Natural killer cell (primary cell): Measurements from ENCODE around the gene JUN. TPM values are rescaled to one million over a fixed set of nuclear protein-coding genes. Genes with fewer than 3 reads are reported as not detected.

Experiments
- ATAC-seq, 3 donors: fragments of 150-1000 bp in 2 of 3; fragments of 200-7000 bp in 1 of 3; cut with Tn5 transposase; 1 replicate in 1 of 3; 2 replicates in 2 of 3; pipeline ENCODE4 v1.10.0; 2021; ENCODE audit warnings: mild to moderate bottlenecking in 2 of 3, moderate library complexity in 2 of 3
- DNase-seq, 2 donors: peaks; one replicate each; pipeline versions ENCODE4 v3.0.0 to v3.0.0-alpha.2; 2013 to 2021; ENCODE audit warnings: mixed read lengths in 1 of 2
- H3K27ac ChIP-seq: one replicate; pipeline ENCODE4 v1.5.1; 2013; ENCODE audit warnings: mild to moderate bottlenecking, low read length
- H3K27me3 ChIP-seq: one replicate; pipeline ENCODE4 v1.6.1; 2013; ENCODE audit warnings: low read length; ENCODE audit not compliant: control insufficient read depth, insufficient read depth
- H3K36me3 ChIP-seq: one replicate; pipeline ENCODE4 v1.6.1; 2013; ENCODE audit warnings: low read length; ENCODE audit not compliant: control insufficient read depth, insufficient read depth
- H3K4me1 ChIP-seq: one replicate; pipeline ENCODE4 v1.6.1; 2013; ENCODE audit warnings: low read length; ENCODE audit not compliant: control insufficient read depth, insufficient read depth
- H3K4me3 ChIP-seq: one replicate; pipeline ENCODE4 v1.5.1; 2013; ENCODE audit warnings: low read length
- H3K9me3 ChIP-seq: one replicate; pipeline ENCODE4 v1.6.1; 2013; ENCODE audit warnings: low read length; ENCODE audit not compliant: control insufficient read depth, insufficient read depth
- H3K27ac Mint-ChIP-seq, 2 donors: one replicate each; pipeline ENCODE4 v1.8.0; 2022; ENCODE audit warnings: mild to moderate bottlenecking in 2 of 2, mixed read lengths in 2 of 2, moderate library complexity in 1 of 2
- H3K27me3 Mint-ChIP-seq, 2 donors: one replicate each; pipeline ENCODE4 v1.8.0; 2022; ENCODE audit warnings: low read depth in 2 of 2, mixed read lengths in 2 of 2
- H3K36me3 Mint-ChIP-seq: one replicate; pipeline ENCODE4 v1.8.0; 2022; ENCODE audit warnings: mixed read lengths
- H3K4me1 Mint-ChIP-seq, 2 donors: one replicate each; pipeline ENCODE4 v1.8.0; 2022; ENCODE audit warnings: mixed read lengths in 2 of 2
- H3K4me3 Mint-ChIP-seq: one replicate; pipeline ENCODE4 v1.8.0; 2022; ENCODE audit warnings: mild to moderate bottlenecking, moderate library complexity, mixed read lengths
- H3K9me3 Mint-ChIP-seq, 2 donors: one replicate each; pipeline ENCODE4 v1.8.0; 2022; ENCODE audit warnings: mixed read lengths in 2 of 2
- WGBS: methylation state at CpG from one replicate; pipeline ENCODE4 v1.1.7; 2013; ENCODE audit warnings: missing lambda C conversion rate; ENCODE audit not compliant: insufficient coverage; 5-methylcytosine and 5-hydroxymethylcytosine counted together
- intact Hi-C: fragments of 100-400 bp; cut with micrococcal nuclease; formaldehyde crosslinking; loops from one replicate; pipeline ENCODE4 v1.14.2; 2022
- total RNA-seq, 4 donors: library from RNA; stranded (reverse); fragments of 120-200 nt in 1 of 4; gene quantifications; one replicate each; pipeline versions ENCODE4 v1.2.3 to v1.2.4, GENCODE V29; 2013 to 2022
- TF ChIP-seq, protein P1 (sequence below): fragments of 200-600 bp; IDR thresholded peaks from one replicate; pipeline ENCODE4 v1.8.0; 2022; ENCODE audit warnings: antibody characterized with exemption

Gene JUN
- total RNA-seq, 3 donors from 2014 or later (not counting 1 experiment from before 2014, with no cell fraction given): 1,209 to 1,942 (median 1,808) TPM

GRCh38 chr1:58745666-58746065 is 38.2 kb downstream of the JUN start:
- DNase-seq: no peak
- Histone ChIP-seq H3K4me1 (peaks cover 23% of the 10 kb centered on the region), H3K4me3 (no peak overlapping the region), H3K36me3 (no peaks in the 10 kb centered on the region), H3K27me3 (no peaks in the 10 kb centered on the region), H3K27ac (no peak overlapping the region), H3K9me3 (no peaks in the 10 kb centered on the region)
- H3K27ac Mint-ChIP-seq: no peak overlapping the region
- intact Hi-C loops: no loop called here
- H3K9me3 Mint-ChIP-seq: no peaks in the 10 kb centered on the region
- no peaks in the 10 kb centered on the region for H3K36me3 Mint-ChIP-seq
- WGBS: 84% methylated on average over 5 of the region's 5 CpGs
- H3K27me3 Mint-ChIP-seq: peaks cover 11 to 15% of the 10 kb centered on the region in 2 donors
- H3K4me3 Mint-ChIP-seq: no peak overlapping the region
- H3K4me1 Mint-ChIP-seq: peaks cover 33 to 39% of the 10 kb centered on the region in 2 donors
- ATAC-seq: no peak
- TF ChIP-seq, protein P1, sequence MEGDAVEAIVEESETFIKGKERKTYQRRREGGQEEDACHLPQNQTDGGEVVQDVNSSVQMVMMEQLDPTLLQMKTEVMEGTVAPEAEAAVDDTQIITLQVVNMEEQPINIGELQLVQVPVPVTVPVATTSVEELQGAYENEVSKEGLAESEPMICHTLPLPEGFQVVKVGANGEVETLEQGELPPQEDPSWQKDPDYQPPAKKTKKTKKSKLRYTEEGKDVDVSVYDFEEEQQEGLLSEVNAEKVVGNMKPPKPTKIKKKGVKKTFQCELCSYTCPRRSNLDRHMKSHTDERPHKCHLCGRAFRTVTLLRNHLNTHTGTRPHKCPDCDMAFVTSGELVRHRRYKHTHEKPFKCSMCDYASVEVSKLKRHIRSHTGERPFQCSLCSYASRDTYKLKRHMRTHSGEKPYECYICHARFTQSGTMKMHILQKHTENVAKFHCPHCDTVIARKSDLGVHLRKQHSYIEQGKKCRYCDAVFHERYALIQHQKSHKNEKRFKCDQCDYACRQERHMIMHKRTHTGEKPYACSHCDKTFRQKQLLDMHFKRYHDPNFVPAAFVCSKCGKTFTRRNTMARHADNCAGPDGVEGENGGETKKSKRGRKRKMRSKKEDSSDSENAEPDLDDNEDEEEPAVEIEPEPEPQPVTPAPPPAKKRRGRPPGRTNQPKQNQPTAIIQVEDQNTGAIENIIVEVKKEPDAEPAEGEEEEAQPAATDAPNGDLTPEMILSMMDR: no peak

DNA sequence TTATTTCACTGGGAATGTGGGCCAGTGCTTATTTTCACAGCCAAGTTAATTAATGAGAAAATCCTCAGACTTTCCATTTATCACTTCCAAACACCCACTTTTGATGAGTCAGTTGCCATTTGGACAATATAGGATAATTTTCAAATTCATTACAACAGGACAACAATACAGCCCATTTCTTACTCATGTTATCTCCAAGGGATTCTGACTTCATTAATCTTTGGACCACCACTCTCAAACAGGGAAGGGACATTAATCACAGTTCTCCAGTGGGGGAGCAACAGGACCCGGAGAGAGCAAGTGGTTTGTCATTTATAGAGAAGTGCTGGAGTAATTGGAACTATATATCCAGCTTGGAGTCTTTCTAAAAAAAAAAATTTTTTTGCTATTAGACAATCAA is 38.7 kb downstream of the JUN start:
- TF ChIP-seq, protein P1: no peak
- intact Hi-C loops: no loop called here
- Histone ChIP-seq H3K27me3 (no peaks in the 10 kb centered on the region), H3K36me3 (no peaks in the 10 kb centered on the region), H3K4me1 (peaks cover 18% of the 10 kb centered on the region), H3K27ac (no peak overlapping the region), H3K4me3 (no peak overlapping the region), H3K9me3 (no peaks in the 10 kb centered on the region)
- ATAC-seq (no peak), DNase-seq (no peak)
- Mint-ChIP-seq H3K4me1 (peaks cover 28 to 39% of the 10 kb centered on the region in 2 donors), H3K9me3 (no peaks in the 10 kb centered on the region), H3K36me3 (no peaks in the 10 kb centered on the region), H3K27me3 (peaks cover 11 to 15% of the 10 kb centered on the region in 2 donors), H3K27ac (no peak overlapping the region), H3K4me3 (no peak overlapping the region)
- no CpG with 5 or more reads among the region's 1 CpG for WGBS

- H3K36me3 Mint-ChIP-seq: no peaks in the 10 kb centered on the region
- peaks cover 15 to 30% of the 10 kb centered on the region in 2 donors for H3K4me1 Mint-ChIP-seq
- H3K4me1 ChIP-seq: no peaks in the 10 kb centered on the region
- H3K27me3 Mint-ChIP-seq: peaks cover 10 to 12% of the 10 kb centered on the region in 2 donors
- DNase-seq (no peak), ATAC-seq (no peak)
- 91% methylated on average over 14 of the region's 14 CpGs for WGBS
- H3K36me3 ChIP-seq: no peaks in the 10 kb centered on the region
- no peak overlapping the region for H3K27ac ChIP-seq
- no peaks in the 10 kb centered on the region for H3K9me3 Mint-ChIP-seq
- no peaks in the 10 kb centered on the region for H3K27me3 ChIP-seq
- intact Hi-C loops: loop anchor here (2.0 to 5.0 kb wide), 2 partner anchors 1017 to 1205 kb away; no protein-coding TSS in a partner anchor
- no peak overlapping the region for H3K27ac Mint-ChIP-seq
- H3K4me3 ChIP-seq: no peak overlapping the region
- H3K4me3 Mint-ChIP-seq: no peak overlapping the region
- H3K9me3 ChIP-seq: no peaks in the 10 kb centered on the region
- TF ChIP-seq, protein P1: no peak
These were observed 41.9 kb downstream of the JUN start for GRCh38 chr1:58741678-58742553.
